Mesendoderm (in vitro differentiated cells): ENCODE results near the gene IGDCC3. TPM values are rescaled to one million over a fixed set of nuclear protein-coding genes. Genes with fewer than 3 reads are reported as not detected.

ENCODE experiments used
- DNase-seq: peaks from one replicate; pipeline ENCODE4 v3.0.0; 2013
- H2AK5ac ChIP-seq: 2 replicates; pipeline ENCODE4 v1.6.1; 2013; ENCODE audit warnings: low read length, inconsistent platforms
- H2BK120ac ChIP-seq: 2 replicates; pipeline ENCODE4 v1.6.1; 2013; ENCODE audit warnings: low read depth, mild to moderate bottlenecking, low read length, moderate library complexity, mixed read lengths
- H2BK15ac ChIP-seq: replicated peaks from 2 replicates; pipeline ENCODE4 v1.6.1; 2013; ENCODE audit warnings: low read depth, mild to moderate bottlenecking, moderate library complexity
- H2BK5ac ChIP-seq: 2 replicates; pipeline ENCODE4 v1.6.1; 2013; ENCODE audit warnings: low read length, inconsistent platforms
- H3K18ac ChIP-seq: 2 replicates; pipeline ENCODE4 v1.6.1; 2013; ENCODE audit warnings: mild to moderate bottlenecking, low read length, mixed read lengths
- H3K23ac ChIP-seq: one replicate; pipeline ENCODE4 v1.6.1; 2013; ENCODE audit warnings: low read length
- H3K27ac ChIP-seq: 2 replicates; pipeline ENCODE4 v1.5.1; 2013; ENCODE audit warnings: low read depth, mild to moderate bottlenecking, inconsistent platforms, low read length, moderate library complexity
- H3K27me3 ChIP-seq: 2 replicates; pipeline ENCODE4 v1.6.1; 2013; ENCODE audit warnings: low read length, control low read depth, mild to moderate bottlenecking, inconsistent platforms; ENCODE audit not compliant: insufficient read depth, poor library complexity
- H3K36me3 ChIP-seq: 2 replicates; pipeline ENCODE4 v1.6.1; 2013; ENCODE audit warnings: low read length, inconsistent platforms; ENCODE audit not compliant: control insufficient read depth, insufficient read depth
- H3K4ac ChIP-seq: one replicate; pipeline ENCODE4 v1.6.1; 2013; ENCODE audit warnings: low read depth, mild to moderate bottlenecking, low read length, moderate library complexity
- H3K4me1 ChIP-seq: 2 replicates; pipeline ENCODE4 v1.6.1; 2013; ENCODE audit warnings: low read depth, low read length, inconsistent platforms; ENCODE audit not compliant: control insufficient read depth
- H3K4me2 ChIP-seq: 2 replicates; pipeline ENCODE4 v1.6.1; 2013; ENCODE audit warnings: low read length
- H3K4me3 ChIP-seq: 2 replicates; pipeline ENCODE4 v1.5.1; 2013; ENCODE audit warnings: mild to moderate bottlenecking, low read length
- H3K56ac ChIP-seq: one replicate; pipeline ENCODE4 v1.6.1; 2013; ENCODE audit warnings: low read length
- H3K79me1 ChIP-seq: 2 replicates; pipeline ENCODE4 v1.6.1; 2013; ENCODE audit warnings: low read length, inconsistent platforms
- H3K79me2 ChIP-seq: 2 replicates; pipeline ENCODE4 v1.6.1; 2013; ENCODE audit warnings: mild to moderate bottlenecking, low read length; ENCODE audit not compliant: control insufficient read depth, insufficient read depth
- H3K9ac ChIP-seq: 2 replicates; pipeline ENCODE4 v1.6.1; 2013; ENCODE audit warnings: low read length, inconsistent platforms
- H4K5ac ChIP-seq: one replicate; pipeline ENCODE4 v1.6.1; 2013; ENCODE audit warnings: low read length
- H4K8ac ChIP-seq: one replicate; pipeline ENCODE4 v1.6.1; 2013; ENCODE audit warnings: low read depth, mild to moderate bottlenecking, control low read depth, low read length, moderate library complexity
- WGBS: extraction: QIAGEN DNeasy Blood & Tissue Kit; methylation state at CpG from one replicate; pipeline ENCODE4 v1.1.7; 2013; ENCODE audit warnings: low lambda C conversion rate, missing lambda C conversion rate; ENCODE audit not compliant: insufficient coverage; ENCODE audit errors: extremely low coverage; 5-methylcytosine and 5-hydroxymethylcytosine counted together
- polyA plus RNA-seq, 2 experiments: library from polyadenylated mRNA; stranded (reverse); fragments of 200-250 nt; gene quantifications; one replicate each; pipeline ENCODE4 v1.2.3, GENCODE V29; 2013

Gene IGDCC3
- polyA plus RNA-seq (2013, experiment 1 of 2) = 44.0 TPM
- 43.7 TPM for polyA plus RNA-seq (2013, experiment 2 of 2)

- no peak within 1 kb of the TSS for H3K23ac ChIP-seq
Measured at GRCh38 chr15:65377976-65378366, at the start of gene IGDCC3. IGDCC3 (minus strand) TSS chr15:65378002; CDS start chr15:65377788, 214 bp downstream.

DNA sequence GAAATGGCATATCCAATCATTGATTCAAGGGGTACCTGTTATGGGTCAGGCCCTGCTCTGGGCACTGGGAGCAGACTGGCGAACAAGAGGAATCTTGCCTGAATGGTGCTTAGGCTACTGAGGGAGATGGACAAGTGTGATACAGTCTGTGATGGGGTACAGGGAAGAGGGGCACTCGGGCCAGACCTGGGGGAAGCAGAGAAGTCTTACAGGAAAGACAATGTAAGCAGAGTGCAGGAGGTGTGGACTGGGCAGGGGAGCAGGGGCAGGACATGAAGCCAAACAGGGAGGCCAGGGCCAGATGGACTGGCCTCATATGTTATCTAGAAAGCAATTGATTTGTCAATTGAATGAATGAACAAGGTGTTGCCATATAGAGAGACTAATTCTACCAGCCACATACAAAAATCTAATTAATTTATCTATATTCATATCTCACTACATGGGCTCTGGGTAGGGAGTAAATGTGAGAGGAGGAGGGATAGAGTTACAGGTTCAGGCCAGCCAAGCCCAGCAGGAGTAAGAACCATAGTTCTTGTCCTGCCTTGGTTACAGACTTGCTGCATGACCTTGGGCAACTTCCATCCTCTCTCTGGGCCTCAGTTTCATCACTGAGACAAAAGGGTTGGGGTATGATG is 48.5 kb upstream of the IGDCC3 start:
- no peak overlapping the region for H2BK15ac ChIP-seq
- H3K4me1 ChIP-seq = peaks cover 4% of the 10 kb centered on the region
- no peak overlapping the region for H3K18ac ChIP-seq
- H2BK120ac ChIP-seq = no peak overlapping the region
- no peak overlapping the region for H4K8ac ChIP-seq
- H3K9ac ChIP-seq = no peak overlapping the region
- H2AK5ac ChIP-seq = peak overlapping the region; percentile 88
- no peak overlapping the region for H3K4ac ChIP-seq
- no CpG with 5 or more reads among the region's 2 CpGs for WGBS
- H3K27ac ChIP-seq = no peak overlapping the region
- no peak for DNase-seq
- H3K23ac ChIP-seq = no peak overlapping the region
- no peaks in the 10 kb centered on the region for H3K79me1 ChIP-seq
- no peak overlapping the region for H3K4me2 ChIP-seq
- H4K5ac ChIP-seq = no peak overlapping the region
- no peak overlapping the region for H3K56ac ChIP-seq
- no peaks in the 10 kb centered on the region for H3K36me3 ChIP-seq
- H3K79me2 ChIP-seq = no peaks in the 10 kb centered on the region
- H3K27me3 ChIP-seq = no peaks in the 10 kb centered on the region
- no peak overlapping the region for H3K4me3 ChIP-seq
- no peak overlapping the region for H2BK5ac ChIP-seq

More at GRCh38 chr15:65377976-65378366, at the start of gene IGDCC3:
- peaks cover 13% of the 10 kb centered on the region for H3K79me2 ChIP-seq
- H3K4me2 ChIP-seq = peak within 1 kb of the TSS; percentile 88
- peak within 1 kb of the TSS; percentile 48 for H2BK15ac ChIP-seq
- H3K27ac ChIP-seq = peak within 1 kb of the TSS; percentile 93
- peak within 1 kb of the TSS; percentile 99 for H3K18ac ChIP-seq
- H2BK120ac ChIP-seq = peak within 1 kb of the TSS; percentile 85
- peaks cover 9% of the 10 kb centered on the region for H3K79me1 ChIP-seq
- H3K4me1 ChIP-seq = peaks cover 6% of the 10 kb centered on the region
- peak within 1 kb of the TSS; percentile 48 for H3K4me3 ChIP-seq
- H3K56ac ChIP-seq = peak within 1 kb of the TSS; percentile 91
- H4K8ac ChIP-seq = peak within 1 kb of the TSS; percentile 78
- H2AK5ac ChIP-seq = peak within 1 kb of the TSS; percentile 66
- H3K36me3 ChIP-seq = peaks cover 2% of the 10 kb centered on the region
- H3K9ac ChIP-seq = peak within 1 kb of the TSS; percentile 83
- DNase-seq = peak; percentile 85
- no peaks in the 10 kb centered on the region for H3K27me3 ChIP-seq
- whole genome bisulfite sequencing = no CpG with 5 or more reads among the region's 42 CpGs
- peak within 1 kb of the TSS; percentile 92 for H3K4ac ChIP-seq
- H2BK5ac ChIP-seq = peak within 1 kb of the TSS; percentile 77
- H4K5ac ChIP-seq = no peak within 1 kb of the TSS

- H3K4me3 ChIP-seq = no peak overlapping the region
- H4K8ac ChIP-seq = no peak overlapping the region
- no peaks in the 10 kb centered on the region for H3K79me2 ChIP-seq
- no peak overlapping the region for H3K4me2 ChIP-seq
- no peak overlapping the region for H3K4ac ChIP-seq
- H3K23ac ChIP-seq = no peak overlapping the region
- H3K27me3 ChIP-seq = no peaks in the 10 kb centered on the region
- H2BK120ac ChIP-seq = no peak overlapping the region
- no peak overlapping the region for H2BK5ac ChIP-seq
- H3K56ac ChIP-seq = no peak overlapping the region
- H3K9ac ChIP-seq = no peak overlapping the region
- peaks cover 12% of the 10 kb centered on the region for H3K4me1 ChIP-seq
- no peak overlapping the region for H4K5ac ChIP-seq
- H3K27ac ChIP-seq = no peak overlapping the region
- no peaks in the 10 kb centered on the region for H3K36me3 ChIP-seq
- H2BK15ac ChIP-seq = no peak overlapping the region
- no peak overlapping the region for H2AK5ac ChIP-seq
- H3K18ac ChIP-seq = no peak overlapping the region
- WGBS = no CpG with 5 or more reads among the region's 5 CpGs
- no peak for DNase-seq
- no peaks in the 10 kb centered on the region for H3K79me1 ChIP-seq
Measured at GRCh38 chr15:65424683-65425082, 46.9 kb upstream of the IGDCC3 start.

- no peaks in the 10 kb centered on the region for H3K79me2 ChIP-seq
- H3K36me3 ChIP-seq = no peaks in the 10 kb centered on the region
- no peak overlapping the region for H4K8ac ChIP-seq
- no peak overlapping the region for H3K56ac ChIP-seq
- H3K79me1 ChIP-seq = no peaks in the 10 kb centered on the region
- no peak overlapping the region for H3K18ac ChIP-seq
- H3K23ac ChIP-seq = no peak overlapping the region
- no peak overlapping the region for H4K5ac ChIP-seq
- no peak overlapping the region for H2AK5ac ChIP-seq
- no peaks in the 10 kb centered on the region for H3K27me3 ChIP-seq
- H2BK120ac ChIP-seq = no peak overlapping the region
- no peak overlapping the region for H3K4me3 ChIP-seq
- H2BK15ac ChIP-seq = no peak overlapping the region
- no peak overlapping the region for H3K4me2 ChIP-seq
- no CpG with 5 or more reads among the region's 9 CpGs for WGBS
- peaks cover 14% of the 10 kb centered on the region for H3K4me1 ChIP-seq
- no peak overlapping the region for H3K9ac ChIP-seq
- H2BK5ac ChIP-seq = no peak overlapping the region
- no peak overlapping the region for H3K4ac ChIP-seq
- peak; percentile 57 for DNase-seq
- H3K27ac ChIP-seq = no peak overlapping the region
Measured at GRCh38 chr15:65423976-65424679, 46.3 kb upstream of the IGDCC3 start.

DNA sequence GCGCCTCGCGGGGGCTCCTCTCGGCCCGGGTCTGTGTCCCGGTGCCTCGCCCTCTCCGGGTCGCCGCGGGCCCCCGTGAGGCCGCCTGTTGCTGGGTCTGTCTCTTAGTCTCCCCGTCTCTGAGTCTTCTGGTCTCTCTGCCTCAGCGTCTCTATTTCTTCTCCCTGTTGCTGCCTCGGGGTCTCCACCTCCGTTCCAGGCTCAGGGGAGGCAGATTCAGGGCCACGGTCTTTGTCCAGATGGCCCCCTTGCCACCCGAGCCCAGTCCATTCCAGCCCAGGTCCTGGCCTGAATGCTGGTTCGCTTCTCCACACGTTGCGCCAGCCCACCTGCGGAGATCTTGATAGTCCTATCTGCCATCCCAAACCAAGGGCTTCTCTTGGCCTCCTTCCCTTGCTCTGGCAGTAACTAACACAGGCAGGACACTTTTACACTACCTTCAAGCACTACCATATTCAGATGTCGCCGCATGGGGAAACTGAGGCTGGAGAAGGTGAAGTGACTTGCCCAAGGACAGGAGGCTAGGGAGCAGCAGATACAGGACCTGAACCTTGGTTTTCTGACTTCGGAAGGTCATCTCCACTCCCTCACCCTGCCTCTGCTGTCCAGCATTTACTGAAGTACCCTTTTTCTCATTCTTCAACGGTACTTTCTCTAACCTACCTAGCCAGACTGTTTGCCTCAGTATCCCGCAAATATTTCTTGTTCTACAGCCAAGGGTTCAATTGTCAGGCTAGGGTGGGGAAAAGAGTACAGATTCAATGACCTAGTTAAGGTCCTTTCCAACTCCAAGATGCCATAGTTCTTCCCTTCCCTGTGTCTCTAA is 45.6 kb upstream of the IGDCC3 start:
- Histone ChIP-seq H4K5ac (no peak overlapping the region), H3K4me2 (peak overlapping the region; percentile 83), H2BK5ac (no peak overlapping the region), H3K79me1 (no peaks in the 10 kb centered on the region), H3K27ac (peak overlapping the region; percentile 11), H3K27me3 (no peaks in the 10 kb centered on the region), H3K4ac (peak overlapping the region; percentile 73), H3K4me1 (peaks cover 16% of the 10 kb centered on the region), H2AK5ac (no peak overlapping the region), H3K18ac (peak overlapping the region; percentile 19), H3K56ac (peak overlapping the region; percentile 91), H3K23ac (no peak overlapping the region), H2BK15ac (no peak overlapping the region), H4K8ac (peak overlapping the region; percentile 41), H3K36me3 (no peaks in the 10 kb centered on the region), H3K4me3 (peak overlapping the region; percentile 37), H3K79me2 (no peaks in the 10 kb centered on the region), H2BK120ac (peak overlapping the region; percentile 54), H3K9ac (peak overlapping the region; percentile 75)
- no CpG with 5 or more reads among the region's 28 CpGs for WGBS
- DNase-seq = peak; percentile 67
